OCI-LY1 (cell line): ENCODE results near the gene OVAAL.

ENCODE experiments used
- EZH2 ChIP-seq: fragments of 200-600 bp; sonication (generic), shearing (Covaris generic); IDR thresholded peaks from 2 replicates; pipeline ENCODE4 v1.8.0; 2017; ENCODE audit warnings: borderline replicate concordance, mixed run types, mild to moderate bottlenecking, antibody characterized with exemption, low read length, moderate library complexity, mixed read lengths
- TF ChIP-seq, protein P1 (sequence below): fragments of 200-600 bp; sonication (generic), shearing (Covaris generic); IDR thresholded peaks from 2 replicates; pipeline ENCODE4 v1.5.1; 2017; ENCODE audit warnings: mild to moderate bottlenecking, antibody characterized with exemption, low read length, moderate library complexity, mixed read lengths

DNA sequence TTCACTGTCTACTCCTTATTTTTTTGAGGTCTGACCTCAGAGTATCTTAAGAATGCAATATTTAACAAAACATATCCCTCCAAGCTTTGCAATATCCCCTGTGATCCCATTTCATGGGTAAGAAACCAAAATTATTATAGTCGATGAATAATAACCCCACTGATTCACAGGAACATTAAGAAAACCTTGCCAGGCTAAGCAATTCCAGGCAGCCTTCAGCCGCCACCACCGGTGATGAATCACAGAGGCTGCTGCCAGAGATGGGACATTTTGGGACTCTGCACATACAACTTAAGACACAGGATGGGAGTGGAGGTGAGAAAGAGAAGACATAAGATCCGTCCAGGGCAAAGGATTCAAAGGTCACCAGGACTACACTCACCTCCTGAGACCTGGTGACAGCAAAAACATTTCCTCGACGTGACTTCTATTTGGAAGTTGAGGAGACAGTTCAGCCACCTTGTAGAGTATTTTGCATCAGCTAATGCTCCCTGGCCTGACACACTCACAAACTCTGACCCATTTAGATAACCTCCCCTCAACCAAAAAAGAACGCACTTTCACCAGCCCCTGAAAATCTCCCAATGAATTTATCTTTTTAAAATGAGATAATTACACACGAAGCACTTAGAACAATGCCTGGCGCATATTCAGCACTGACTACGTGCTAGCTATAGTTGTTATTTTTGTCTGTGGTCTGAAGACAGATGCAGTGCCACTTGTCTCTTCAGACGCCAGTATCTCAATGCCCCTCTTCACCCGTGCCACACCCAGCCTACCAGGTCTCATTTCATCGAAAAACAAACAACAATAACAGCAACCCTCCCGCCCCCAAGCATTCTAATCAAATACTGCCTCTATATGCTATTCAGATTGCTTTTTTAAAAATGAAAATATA is 17.8 kb upstream of the OVAAL start:
- TF ChIP-seq, protein P1, sequence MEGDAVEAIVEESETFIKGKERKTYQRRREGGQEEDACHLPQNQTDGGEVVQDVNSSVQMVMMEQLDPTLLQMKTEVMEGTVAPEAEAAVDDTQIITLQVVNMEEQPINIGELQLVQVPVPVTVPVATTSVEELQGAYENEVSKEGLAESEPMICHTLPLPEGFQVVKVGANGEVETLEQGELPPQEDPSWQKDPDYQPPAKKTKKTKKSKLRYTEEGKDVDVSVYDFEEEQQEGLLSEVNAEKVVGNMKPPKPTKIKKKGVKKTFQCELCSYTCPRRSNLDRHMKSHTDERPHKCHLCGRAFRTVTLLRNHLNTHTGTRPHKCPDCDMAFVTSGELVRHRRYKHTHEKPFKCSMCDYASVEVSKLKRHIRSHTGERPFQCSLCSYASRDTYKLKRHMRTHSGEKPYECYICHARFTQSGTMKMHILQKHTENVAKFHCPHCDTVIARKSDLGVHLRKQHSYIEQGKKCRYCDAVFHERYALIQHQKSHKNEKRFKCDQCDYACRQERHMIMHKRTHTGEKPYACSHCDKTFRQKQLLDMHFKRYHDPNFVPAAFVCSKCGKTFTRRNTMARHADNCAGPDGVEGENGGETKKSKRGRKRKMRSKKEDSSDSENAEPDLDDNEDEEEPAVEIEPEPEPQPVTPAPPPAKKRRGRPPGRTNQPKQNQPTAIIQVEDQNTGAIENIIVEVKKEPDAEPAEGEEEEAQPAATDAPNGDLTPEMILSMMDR, result no peak
- no peak for TF ChIP-seq EZH2
